Measurements from ENCODE around the gene UROC1.

DNA sequence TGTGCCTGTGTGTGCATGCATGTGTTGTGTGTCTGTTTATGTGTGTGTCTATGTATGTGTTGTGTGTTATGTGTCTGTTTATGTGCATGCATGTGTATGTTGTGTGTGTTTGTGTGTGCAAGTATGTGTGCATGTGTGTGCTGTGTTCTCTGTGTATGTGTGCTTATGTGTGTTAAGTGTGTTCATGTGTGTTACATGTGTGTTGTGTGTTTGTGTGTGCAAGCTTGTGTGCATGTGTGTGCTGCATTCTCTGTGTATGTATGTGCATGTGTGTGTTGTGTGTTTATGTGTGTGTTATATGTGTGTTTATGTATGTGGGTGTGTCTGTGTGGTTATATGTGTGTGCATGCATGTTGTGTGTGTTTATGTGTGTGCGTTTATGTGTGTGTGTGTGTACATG lies 14.9 kb downstream of the UROC1 start:
- TF ChIP-seq, protein P1, sequence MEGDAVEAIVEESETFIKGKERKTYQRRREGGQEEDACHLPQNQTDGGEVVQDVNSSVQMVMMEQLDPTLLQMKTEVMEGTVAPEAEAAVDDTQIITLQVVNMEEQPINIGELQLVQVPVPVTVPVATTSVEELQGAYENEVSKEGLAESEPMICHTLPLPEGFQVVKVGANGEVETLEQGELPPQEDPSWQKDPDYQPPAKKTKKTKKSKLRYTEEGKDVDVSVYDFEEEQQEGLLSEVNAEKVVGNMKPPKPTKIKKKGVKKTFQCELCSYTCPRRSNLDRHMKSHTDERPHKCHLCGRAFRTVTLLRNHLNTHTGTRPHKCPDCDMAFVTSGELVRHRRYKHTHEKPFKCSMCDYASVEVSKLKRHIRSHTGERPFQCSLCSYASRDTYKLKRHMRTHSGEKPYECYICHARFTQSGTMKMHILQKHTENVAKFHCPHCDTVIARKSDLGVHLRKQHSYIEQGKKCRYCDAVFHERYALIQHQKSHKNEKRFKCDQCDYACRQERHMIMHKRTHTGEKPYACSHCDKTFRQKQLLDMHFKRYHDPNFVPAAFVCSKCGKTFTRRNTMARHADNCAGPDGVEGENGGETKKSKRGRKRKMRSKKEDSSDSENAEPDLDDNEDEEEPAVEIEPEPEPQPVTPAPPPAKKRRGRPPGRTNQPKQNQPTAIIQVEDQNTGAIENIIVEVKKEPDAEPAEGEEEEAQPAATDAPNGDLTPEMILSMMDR (IDR thresholded peaks at IDR 0.05) = no peak
- no peak for TF ChIP-seq POLR2A (IDR thresholded peaks at IDR 0.05)

Measured in prostate gland (tissue), 2 donors.